Liver (tissue), 3 donors: Measurements from ENCODE around the gene MYO6.

ENCODE experiments used
- CTCF ChIP-seq: fragments of 150-350 bp; IDR thresholded peaks from 2 replicates; pipeline ENCODE4 v1.5.1; 2017; ENCODE audit warnings: improper control_type of control experiment, low read depth, low read length; ENCODE audit not compliant: missing input control
- EGR1 ChIP-seq, 2 donors: IDR thresholded peaks; 2 replicates each; pipeline ENCODE4 v1.6.1; 2016 to 2018; ENCODE audit warnings: antibody characterized with exemption in 2 of 2, low read depth in 2 of 2
- GABPA ChIP-seq, 2 donors: IDR thresholded peaks in 1 of 2; conservative IDR thresholded peaks in 1 of 2; 2 replicates each; pipeline ENCODE4 v1.6.1; 2016; ENCODE audit warnings: antibody characterized with exemption in 2 of 2, mild to moderate bottlenecking in 1 of 2, moderate library complexity in 1 of 2
- JUND ChIP-seq, 2 donors: IDR thresholded peaks; 2 replicates each; pipeline ENCODE4 v1.6.1; 2016; ENCODE audit warnings: antibody characterized with exemption in 2 of 2
- RAD21 ChIP-seq, 2 donors: IDR thresholded peaks; 2 replicates each; pipeline ENCODE4 v1.6.1; 2016; ENCODE audit warnings: antibody characterized with exemption in 2 of 2, mild to moderate bottlenecking in 2 of 2
- RXRA ChIP-seq, 2 donors: IDR thresholded peaks; 2 replicates each; pipeline ENCODE4 v1.6.1; 2017 to 2018; ENCODE audit warnings: antibody characterized with exemption in 2 of 2, mild to moderate bottlenecking in 1 of 2
- TAF1 ChIP-seq: conservative IDR thresholded peaks from 2 replicates; pipeline ENCODE4 v1.6.1; 2016; ENCODE audit warnings: antibody characterized with exemption, mild to moderate bottlenecking
- YY1 ChIP-seq: IDR thresholded peaks from 2 replicates; pipeline ENCODE4 v1.6.1; 2016; ENCODE audit warnings: antibody characterized with exemption, mild to moderate bottlenecking
- TF ChIP-seq, protein P1 (sequence below): IDR thresholded peaks from 2 replicates; pipeline ENCODE4 v1.6.1; 2016; ENCODE audit warnings: antibody characterized with exemption, mild to moderate bottlenecking
- donor health status: healthy.
- donor health status: healthy.

- TF ChIP-seq RXRA (IDR thresholded peaks at IDR 0.05) (no peak), CTCF (no peak), JUND (IDR thresholded peaks at IDR 0.05) (no peak), RAD21 (IDR thresholded peaks at IDR 0.05) (no peak), GABPA (IDR thresholded peaks at IDR 0.05 in 1 of 2, conservative IDR thresholded peaks at IDR 0.05 in 1 of 2) (no peak), TAF1 (no peak), EGR1 (IDR thresholded peaks at IDR 0.05; ENCODE audit: low read depth in 2 of 2) (no peak), YY1 (no peak)
- TF ChIP-seq, protein P1, sequence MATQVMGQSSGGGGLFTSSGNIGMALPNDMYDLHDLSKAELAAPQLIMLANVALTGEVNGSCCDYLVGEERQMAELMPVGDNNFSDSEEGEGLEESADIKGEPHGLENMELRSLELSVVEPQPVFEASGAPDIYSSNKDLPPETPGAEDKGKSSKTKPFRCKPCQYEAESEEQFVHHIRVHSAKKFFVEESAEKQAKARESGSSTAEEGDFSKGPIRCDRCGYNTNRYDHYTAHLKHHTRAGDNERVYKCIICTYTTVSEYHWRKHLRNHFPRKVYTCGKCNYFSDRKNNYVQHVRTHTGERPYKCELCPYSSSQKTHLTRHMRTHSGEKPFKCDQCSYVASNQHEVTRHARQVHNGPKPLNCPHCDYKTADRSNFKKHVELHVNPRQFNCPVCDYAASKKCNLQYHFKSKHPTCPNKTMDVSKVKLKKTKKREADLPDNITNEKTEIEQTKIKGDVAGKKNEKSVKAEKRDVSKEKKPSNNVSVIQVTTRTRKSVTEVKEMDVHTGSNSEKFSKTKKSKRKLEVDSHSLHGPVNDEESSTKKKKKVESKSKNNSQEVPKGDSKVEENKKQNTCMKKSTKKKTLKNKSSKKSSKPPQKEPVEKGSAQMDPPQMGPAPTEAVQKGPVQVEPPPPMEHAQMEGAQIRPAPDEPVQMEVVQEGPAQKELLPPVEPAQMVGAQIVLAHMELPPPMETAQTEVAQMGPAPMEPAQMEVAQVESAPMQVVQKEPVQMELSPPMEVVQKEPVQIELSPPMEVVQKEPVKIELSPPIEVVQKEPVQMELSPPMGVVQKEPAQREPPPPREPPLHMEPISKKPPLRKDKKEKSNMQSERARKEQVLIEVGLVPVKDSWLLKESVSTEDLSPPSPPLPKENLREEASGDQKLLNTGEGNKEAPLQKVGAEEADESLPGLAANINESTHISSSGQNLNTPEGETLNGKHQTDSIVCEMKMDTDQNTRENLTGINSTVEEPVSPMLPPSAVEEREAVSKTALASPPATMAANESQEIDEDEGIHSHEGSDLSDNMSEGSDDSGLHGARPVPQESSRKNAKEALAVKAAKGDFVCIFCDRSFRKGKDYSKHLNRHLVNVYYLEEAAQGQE = no peak
Measured at GRCh38 chr6:75913040-75913439, 164.0 kb downstream of the MYO6 start.
